NCI-H2196 (cell line): ENCODE data around the gene IFNL2.
"Not testable (repeated sequence)": the region's sequence is repeated elsewhere in the genome, so short reads cannot be mapped to it uniquely, and the experiment has no call there.

ENCODE experiments used
- DNase-seq: peaks from one replicate; lab custom pipeline; 2025; ENCODE audit not compliant: unreplicated experiment; lab: John Stamatoyannopoulos, UW

Gene IFNL2

DNA sequence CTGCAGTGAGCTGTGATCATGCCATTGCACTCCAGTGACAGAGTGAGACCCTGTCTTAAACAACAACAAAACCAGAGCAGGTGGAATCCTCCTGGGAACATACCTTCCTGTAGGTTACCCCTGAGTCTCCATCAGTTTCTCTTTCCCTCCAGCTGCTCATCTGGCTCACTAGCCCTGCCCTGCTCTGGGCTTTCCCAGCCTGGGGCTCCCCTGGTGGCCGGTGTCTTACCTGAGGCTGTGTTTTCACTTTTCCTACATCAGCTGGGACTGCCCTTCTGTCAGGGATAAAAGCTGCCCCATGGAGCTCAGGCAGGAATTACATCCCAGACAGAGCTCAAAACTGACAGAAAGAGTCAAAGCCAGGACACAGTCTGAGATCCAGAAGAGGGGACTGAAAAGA, at the start of gene IFNL2:
IFNL2 (plus strand) TSS at position 312 of the 400 bp plus-strand sequence. CDS start 173 bp downstream, outside the sequence.
- not testable (repeated sequence) for DNase-seq

DNA sequence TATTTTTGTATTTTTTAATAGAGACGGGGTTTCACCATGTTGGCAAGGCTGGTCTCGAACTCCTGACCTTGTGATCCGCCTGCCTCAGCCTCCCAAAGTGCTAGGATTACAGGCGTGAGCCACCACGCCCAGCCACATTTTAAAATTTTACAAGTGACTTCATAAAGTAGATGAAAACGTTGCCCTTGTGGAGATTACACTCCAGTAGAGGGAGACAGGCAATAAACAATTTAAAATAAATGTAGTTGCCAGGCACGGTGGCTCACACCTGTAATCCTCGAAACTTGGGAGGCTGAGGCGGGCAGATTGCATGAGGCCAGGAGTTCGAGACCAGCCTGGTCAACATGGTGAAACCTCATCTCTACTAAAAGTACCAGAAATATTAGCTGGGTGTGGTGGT, 49.1 kb upstream of the IFNL2 start:
- not testable (repeated sequence) for DNase-seq

DNA sequence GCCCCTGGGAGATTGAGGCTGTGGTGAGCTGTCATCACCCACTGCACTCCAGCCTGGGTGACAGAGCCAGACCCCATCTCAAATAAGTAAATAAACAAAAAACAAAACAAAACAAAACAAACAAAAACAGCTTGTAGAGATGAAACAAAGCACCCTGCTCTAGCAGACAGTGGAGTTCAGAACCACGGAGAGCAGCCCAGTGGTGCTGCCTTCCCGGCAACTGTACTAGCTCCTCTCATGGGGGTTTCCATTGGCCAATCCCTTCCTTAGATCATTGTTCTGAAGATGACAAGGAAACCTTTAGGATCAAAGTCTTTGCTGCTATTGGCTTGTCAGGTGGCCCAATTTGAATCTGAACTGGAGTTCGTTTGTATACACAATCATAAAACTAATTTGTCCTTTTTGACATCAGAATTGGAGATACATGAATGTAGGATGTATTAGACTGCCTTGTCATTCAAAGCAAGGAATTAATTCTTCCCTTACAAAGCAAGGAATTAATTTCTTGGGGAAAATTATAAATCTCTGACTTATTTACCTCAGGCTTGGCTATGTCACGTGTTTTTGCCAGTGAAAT, 44.4 kb upstream of the IFNL2 start:
- no peak for DNase-seq

DNA sequence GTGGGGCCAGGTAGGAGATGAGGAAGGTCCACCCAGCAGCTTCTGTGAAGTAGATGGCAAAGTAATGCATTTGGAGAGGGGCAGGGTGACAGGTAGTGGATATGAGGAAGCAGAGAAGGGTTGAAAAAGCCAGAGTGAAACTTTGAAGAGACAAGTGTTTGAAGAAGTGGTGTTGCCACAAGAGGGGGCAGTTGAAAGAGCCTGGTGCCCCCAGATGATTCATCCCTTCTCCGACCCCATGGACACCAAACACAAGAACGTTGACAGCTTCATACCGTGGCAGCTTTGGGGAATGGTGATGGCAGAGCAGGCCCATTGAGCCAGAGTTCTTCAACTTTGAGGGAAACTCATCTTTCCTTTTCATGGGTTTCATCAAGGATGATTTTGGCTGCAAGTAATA, 43.3 kb upstream of the IFNL2 start:
- no peak for DNase-seq

DNA sequence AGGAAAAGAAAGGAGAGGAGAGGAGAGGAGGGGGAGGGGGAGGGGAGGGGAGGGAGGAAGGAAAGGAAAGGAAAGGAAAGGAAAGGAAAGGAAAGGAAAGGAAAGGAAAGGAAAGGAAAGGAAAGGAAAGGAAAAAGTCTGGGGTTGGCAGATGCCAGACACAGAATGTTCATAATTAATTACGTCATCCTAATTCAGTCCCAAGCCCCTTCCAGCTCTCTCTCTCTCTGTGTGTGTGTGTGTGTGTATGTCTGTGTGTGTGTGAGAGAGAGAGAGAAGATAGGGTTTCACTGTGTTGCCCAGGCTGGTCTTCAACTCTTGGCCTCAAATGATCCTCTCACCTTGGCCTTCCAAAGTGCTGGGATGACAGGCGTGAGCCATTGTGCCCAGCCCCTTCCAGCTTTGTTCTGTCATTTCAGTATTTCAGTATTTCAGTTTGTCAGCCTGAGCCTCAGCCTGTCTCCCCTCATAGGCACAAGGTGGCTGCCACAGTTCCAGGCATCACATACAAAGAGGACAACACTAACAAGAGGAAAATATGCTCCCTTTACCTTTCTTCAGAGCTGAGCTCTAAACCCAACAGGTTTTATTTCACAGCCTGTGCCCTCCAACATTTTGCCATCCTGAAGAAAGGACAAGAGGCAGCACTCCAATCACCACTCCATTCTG, 38.0 kb upstream of the IFNL2 start:
- DNase-seq: no peak

DNA sequence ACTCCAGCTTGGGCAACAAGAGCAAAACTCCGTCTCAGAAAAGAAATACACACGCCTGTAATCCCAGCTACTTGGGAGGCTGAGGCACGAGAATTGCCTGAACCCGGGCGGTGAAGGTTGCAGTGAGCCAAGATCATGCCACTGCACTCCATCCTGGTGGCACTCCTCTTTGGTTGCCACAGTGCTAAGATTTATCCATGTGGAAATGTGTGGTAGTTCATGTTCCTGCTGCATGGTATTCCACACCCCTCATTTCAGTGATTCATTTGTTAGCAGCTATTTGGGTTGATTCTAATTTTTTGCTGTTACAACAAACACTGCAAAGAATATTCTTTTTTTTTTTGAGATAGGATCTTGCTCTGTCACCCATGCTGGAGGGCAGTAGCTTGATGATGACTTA, 35.5 kb upstream of the IFNL2 start:
- DNase-seq: no peak

DNA sequence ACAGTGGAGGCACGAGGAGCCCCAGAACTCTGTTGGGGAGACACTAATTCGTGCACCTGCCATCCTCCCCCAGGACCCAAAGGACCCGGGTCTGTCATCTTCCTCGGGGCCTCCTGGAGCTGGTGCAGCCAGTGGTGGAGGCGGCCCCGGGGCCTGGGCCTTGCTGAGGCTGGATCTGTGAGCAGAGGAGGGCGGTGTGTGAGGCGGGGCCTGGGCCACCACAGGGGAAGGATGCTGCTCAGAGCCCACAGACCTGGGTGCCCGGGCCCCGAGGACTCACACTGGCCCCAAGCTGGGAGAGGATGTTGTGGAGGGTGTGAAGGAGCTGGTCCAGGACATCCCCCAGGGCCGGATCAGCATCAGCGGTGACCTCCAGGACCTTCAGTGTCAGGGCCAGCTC, 31.7 kb upstream of the IFNL2 start:
- no peak for DNase-seq

DNA sequence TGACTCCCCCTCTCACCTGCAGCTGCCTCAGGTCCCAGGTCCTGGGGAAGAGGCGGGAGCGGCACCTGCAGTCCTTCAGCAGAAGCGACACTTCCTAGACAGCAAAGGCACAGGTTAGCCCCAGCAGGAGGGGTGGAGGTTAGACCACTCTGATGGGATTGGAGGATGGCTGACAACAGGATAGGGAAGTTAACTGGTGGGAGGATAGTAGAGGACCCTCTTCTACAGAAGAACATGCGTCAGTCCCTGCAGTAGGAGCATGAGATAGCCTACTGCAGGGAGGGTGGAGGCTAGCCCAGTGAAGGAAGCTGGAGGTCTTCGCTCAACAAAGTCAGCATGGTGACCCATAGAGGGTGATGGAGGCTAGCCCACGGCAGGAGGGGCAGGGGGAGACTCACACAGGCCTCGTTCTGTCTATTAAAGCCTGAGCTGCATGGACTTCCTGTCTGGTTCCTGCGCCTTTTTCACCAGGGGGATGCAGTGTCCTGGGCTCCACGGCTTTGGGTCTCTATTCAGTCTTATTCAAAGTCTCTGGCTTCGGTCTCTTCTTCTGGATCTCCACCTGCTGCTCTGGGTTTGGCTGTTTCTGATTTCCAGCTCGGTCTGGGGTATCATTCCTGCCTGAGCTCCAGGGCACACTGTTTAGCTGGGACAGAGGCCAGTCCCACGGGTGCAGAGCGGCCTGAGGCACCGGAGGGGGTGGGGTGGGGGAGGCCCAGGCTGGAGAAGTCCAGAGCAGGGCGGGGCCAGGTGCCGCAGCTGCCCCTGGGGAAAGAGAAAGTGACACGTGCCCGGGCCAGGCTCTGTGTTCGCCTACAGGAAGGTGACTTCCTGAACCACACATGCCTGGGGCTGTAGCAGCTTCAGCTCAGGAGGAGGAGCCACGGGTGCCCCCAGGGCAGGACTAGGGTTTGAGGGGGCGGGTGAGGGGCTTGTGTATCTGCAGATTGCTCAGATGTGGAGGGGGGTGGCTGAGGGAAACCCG, 30.7 kb upstream of the IFNL2 start:
- peak; percentile 73 for DNase-seq

DNA sequence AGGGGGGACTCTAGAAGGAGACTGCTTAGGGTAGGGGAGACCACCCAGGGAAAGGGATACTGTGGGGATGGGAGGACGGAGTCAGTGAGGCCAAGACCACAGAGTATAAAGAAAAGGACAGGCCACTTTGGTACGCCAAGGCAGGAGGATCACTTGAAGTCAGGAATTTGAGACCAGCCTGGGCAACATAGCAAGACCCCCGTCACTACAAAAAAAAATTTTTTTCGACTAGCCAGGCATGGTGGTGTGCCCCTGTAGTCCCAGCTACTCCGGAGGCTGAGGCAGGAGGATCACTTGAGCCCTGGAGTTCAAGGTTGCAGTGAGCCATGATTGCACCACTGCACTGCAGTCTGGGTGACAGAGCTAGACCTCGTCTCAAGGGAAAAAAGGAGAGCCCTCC, 30.0 kb upstream of the IFNL2 start:
- DNase-seq: no peak

DNA sequence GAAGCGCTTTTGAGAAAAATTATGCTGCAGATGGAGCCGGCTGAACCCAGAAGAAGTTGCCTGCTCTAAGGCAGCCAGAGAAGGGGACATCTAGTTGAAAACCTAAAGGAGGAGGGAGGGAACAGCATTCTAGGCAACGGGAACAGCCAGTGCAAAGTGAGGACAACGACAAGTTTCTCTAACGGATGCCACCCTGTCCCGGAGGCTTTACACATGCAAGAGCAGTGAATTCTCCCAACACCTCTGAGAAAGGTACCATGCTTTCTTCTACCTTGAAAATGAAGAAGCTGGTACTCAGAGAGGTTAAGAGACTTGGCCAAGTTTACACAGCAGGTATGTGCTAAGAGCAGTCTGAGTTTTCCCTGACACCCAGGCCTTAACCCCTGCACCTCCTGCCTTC, 29.3 kb upstream of the IFNL2 start:
- no peak for DNase-seq

DNA sequence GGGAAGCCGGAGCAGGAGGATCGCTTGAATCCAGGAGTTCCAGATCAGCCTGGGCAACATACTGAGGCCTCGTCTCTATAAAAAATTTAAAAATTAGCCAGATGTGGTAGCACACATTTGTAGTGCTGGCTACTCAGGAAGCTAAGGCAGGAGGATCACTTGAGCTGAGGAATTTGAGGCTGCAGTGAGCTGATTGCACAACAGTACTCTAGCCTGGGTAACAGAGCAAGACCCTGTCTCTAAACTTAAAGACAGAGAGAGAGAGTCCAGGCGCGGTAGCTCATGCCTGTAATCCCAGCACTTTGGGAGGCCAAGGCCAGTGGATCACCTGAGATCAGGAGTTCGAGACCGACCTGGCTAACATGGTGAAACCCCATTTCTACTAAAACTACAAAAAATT, 27.8 kb upstream of the IFNL2 start:
- DNase-seq: no peak

DNA sequence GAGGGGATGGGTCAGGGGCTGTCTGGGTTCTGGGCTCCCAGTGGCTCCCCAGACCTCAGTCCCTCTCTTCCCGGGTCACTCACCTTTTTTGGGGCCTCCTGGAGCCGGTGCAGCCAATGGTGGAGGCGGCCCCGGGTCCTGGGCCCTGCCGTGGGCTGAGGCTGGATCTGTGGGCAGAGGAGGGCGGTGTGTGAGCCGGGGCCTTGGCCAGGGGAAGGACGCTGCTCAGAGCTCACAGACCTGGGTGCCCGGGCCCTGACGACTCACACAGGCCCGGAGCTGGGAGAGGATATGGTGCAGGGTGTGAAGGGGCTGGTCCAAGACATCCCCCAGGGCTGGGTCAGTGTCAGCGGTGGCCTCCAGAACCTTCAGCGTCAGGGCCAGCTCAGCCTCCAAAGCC, 24.5 kb upstream of the IFNL2 start:
- not testable (repeated sequence) for DNase-seq

DNA sequence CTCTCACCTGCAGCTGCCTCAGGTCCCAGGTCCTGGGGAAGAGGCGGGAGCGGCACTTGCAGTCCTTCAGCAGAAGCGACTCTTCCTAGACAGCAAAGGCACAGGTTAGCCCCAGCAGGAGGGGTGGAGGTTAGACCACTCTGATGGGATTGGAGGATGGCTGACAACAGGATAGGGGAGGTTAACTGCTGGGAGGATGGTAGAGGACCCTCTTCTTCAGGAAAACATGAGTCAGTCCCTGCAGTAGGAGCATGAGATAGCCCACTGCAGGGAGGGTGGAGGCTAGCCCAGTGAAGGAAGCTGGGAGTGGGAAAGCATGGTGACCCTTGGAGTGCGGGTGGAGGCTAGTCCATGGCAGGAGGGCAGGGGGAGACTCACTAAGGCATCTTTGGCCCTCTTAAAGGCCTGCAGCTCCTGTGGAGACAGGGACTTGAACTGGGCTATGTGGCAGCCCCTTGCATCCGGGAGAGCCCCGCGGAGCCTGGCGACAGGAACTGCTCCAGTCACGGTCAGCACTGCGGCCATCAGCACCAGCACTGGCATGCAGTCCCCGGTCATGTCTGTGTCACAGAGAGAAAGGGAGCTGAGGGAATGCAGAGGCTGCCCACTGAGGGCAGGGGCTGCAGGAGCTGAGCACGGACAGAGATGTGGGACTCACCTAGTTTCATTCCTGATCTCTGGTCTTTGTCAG, 23.6 kb upstream of the IFNL2 start, which contains the start of gene IFNL3:
IFNL3 (minus strand) TSS at position 597 of the 691 bp plus-strand sequence; CDS start at position 558, 39 bp downstream.
- DNase-seq: not testable (repeated sequence)

DNA sequence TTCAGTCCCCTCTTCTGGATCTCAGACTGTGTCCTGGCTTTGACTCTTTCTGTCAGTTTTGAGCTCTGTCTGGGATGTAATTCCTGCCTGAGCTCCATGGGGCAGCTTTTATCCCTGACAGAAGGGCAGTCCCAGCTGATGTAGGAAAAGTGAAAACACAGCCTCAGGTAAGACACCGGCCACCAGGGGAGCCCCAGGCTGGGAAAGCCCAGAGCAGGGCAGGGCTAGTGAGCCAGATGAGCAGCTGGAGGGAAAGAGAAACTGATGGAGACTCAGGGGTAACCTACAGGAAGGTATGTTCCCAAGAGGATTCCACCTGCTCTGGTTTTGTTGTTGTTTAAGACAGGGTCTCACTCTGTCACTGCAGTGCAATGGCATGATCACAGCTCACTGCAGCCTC, 23.0 kb upstream of the IFNL2 start:
- DNase-seq: not testable (repeated sequence)

DNA sequence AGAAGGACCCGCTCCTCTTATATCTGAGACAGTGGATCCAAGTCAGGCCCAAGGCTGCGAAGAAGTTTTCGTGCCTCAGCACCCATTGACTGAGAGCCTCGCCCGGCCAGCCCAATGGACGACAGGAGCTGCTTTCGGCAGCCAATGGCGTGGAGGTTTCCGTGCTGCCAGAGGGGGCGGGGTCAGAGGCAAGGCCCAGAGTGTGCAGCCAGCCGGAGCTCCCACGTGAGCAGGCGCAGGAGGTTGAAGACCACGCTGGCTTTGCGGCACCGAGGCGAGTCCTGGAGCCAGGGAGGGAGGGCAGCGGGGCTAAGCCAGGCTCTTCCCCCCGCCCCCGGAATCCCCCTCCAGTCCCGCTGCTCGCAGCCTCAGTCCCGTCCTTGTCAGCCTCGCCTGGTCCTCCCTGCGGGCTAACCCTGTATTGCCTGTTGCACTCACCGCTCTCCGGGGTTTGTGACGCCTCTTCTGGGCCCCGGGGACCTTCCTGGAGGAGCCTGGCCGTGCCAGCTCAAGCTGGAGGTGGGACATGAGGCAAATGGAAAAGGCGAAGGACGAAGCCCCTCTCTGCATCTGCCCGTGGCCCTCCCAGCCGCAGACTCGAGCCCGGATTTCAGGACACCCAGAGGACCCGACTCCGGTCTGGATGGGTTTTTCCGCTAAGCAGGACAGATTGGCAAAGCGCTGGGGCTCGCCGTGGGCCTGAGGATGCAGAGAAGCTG, 21.1 kb upstream of the IFNL2 start:
- no peak for DNase-seq

DNA sequence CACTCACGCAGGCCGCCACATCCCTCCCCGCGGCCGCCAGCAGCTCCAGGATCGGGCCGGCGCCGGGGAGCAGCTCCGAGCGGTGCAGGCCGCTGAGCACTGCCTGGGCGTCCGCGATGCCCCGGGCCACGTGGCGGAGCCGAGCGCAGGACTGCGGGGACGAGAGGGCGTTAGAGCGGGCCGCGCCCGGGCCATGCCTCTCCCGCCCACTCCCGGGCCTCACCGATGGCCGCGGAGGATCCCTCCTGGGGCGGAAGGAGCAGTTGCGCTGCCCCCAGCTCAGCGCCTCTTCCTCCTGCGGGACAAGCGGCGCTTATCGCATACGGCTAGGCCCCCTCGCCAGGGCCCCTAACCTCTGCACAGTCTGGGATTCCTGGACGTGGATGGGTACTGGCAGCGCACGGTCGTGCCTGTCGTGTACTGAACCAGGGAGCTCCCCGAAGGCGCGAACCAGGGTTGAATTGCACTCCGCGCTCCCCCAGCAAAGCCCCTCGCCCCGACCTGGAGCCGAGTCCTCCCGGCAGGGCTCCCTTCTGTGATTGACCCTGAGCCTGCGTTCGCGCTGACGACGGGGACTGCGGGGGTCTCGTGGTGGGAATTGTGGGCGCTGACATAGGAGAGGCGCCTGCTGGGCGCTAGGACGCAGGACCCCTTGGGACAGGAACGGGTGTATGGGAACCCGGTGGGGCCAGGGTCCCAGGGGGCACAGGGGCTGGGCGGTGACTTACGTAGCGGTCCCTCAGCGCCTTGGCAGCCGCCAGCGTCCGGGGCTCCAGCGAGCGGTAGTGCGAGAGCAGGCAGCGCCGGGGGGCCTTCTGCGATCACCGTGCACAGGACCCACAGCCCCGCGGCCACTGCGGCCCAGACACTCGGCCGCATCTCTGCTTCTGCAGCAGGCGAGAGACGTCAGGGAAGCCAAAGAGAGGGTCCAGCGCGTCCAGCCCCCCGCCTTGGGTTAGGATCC, 20.2 kb upstream of the IFNL2 start:
- no peak for DNase-seq

DNA sequence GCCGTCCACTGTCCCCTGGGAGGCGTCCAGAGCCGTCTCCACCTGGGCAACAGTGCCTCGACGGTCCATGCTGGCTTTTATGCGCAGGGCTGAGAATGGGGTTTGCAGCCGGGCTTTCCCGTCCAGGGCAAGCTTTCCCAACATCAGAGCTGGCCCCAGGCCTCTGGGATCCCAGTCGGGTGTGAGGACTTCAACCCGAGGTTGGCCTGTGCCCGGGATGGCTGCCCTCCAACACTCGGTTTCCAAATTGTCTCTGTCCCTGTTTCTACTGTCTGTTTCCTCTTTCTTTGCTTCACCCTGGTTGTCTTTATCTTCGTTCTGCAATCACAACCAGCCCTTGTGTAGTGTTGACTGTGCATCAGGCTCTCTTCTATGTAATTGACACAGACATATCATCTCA, 19.4 kb upstream of the IFNL2 start, which contains the start of gene IFNL4:
IFNL4 (minus strand) TSS at position 51 of the 400 bp plus-strand sequence.
- no peak for DNase-seq

DNA sequence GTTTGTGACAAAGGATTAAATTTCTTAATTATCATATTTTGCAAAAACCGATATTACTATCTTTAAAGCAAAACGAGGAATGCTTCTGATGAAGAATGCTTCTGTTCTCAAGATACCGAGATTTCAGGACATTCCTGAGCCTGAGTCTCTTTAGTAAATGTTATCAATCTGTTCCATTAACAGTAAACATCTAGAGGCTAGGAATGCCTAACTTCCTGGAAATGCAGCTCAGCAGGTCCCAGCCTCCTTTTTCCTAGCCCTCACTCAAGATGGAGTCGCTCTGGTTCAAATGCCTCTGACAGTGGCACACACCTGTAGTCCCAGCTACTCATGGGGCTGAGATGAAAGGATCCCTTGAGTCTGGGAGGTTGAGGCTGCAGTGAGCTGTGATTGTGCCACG, 17.1 kb upstream of the IFNL2 start:
- no peak for DNase-seq

DNA sequence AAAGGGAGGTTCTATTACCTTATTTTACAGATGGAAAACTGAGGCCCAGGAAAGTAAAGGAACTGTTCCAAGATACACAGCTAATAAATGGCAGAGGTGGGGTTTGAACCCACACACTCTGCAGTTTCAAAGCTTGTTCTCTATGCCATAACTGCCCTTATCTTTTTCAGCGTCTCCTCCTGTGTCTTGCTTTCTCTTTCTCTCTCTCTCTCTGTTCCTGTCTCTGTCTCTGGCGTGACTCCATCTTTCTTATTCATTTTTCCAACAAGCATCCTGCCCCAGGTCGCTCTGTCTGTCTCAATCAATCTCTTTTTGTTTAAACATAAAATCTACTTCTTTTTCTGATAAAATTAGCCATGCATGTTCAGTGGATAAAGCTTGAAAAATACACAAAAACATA, 16.4 kb upstream of the IFNL2 start:
- no peak for DNase-seq
